H4 (cell line): ENCODE data around the gene RASA3. TPM values are rescaled to one million over a fixed set of nuclear protein-coding genes. Genes with fewer than 3 reads are reported as not detected.
"Not testable (repeated sequence)": the region's sequence is repeated elsewhere in the genome, so short reads cannot be mapped to it uniquely, and the experiment has no call there.

Experiments
- DNase-seq: peaks from one replicate; pipeline ENCODE4 v3.0.0-alpha.2; 2015; ENCODE audit warnings: low spot score
- total RNA-seq: library from RNA; depleted of rRNA; stranded (reverse); fragments of >200 nt; shearing (Covaris generic); gene quantifications from 2 replicates; pipeline ENCODE4 v1.2.3, GENCODE V29; 2014

Gene RASA3
- total RNA-seq, 1 experiment from 2014 or later, result 6.3 TPM

DNA sequence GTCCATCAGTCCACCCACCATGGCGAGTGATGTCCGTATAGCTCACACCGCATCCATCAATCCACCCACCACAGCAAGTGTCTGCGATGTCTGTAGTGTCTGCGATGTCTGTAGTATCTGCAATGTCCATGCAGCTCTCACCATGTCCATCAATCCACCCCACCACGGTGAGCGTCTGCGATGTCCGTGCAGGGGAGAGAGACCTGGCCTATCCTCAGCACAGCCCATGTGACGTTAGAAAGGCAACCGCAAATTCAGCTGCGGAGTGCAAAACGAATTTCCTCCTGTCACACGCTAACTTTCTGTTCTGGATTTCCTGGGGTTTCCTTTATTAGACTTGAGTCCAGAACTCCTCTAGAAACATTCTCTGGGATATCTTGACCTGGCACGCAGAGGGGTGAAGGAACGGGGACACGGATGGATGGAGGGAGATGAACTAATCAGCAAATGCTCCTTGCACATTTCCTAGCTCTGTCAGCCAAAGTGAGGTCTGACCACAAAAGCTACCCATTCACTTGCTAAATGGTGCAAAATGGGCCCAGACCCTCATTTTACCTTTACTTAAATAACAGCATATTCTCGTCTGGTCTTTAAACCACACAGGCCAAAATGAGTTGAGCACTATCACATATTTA is 18.3 kb downstream of the RASA3 start:
- DNase-seq, result no peak

DNA sequence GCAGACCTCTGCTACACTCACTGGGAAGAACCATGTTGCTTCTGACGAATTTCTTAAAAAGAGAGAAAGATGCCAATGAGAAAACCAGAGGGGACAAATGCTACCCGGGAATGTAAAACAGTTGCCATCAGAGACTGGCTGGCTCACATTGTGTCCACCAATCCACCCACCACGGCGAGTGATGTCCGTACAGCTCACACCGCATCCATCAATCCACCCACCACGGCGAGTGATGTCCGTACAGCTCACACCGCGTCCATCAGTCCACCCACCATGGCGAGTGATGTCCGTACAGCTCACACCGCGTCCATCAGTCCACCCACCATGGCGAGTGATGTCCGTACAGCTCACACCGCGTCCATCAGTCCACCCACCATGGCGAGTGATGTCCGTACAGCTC is 19.0 kb downstream of the RASA3 start:
- DNase-seq, result not testable (repeated sequence)

- DNase-seq, result no peak
Measured at GRCh38 chr13:114112826-114113322, 19.5 kb downstream of the RASA3 start.

DNA sequence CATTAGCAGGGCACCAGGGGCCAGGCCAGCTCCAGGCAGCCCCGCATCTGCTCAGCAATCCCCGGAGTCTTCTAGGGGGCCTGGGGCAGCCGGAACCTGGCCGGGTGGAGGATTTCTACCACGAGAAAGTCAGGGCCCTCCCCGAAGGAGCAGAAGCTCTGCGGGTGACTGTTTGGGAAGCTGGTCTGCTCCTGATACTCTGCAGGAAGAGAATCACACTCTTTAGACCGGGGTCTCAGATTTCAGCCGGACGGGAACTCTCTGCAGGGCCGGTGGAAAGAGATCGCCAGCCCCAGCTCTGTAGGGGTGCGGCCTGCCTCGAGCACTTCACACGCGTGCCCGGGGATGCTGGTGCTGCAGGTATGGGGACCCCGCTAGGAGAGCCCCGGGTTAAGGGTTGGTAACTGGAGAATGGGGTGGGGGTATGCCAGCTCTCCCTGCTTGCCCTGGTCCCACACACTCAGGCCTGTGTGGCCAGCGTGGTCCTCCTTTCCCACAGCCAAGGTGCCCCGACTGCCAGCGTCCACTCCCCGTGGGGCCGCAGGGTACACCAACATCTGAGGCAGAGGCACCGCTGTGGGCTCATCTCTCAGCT is 20.1 kb downstream of the RASA3 start:
- no peak for DNase-seq

DNA sequence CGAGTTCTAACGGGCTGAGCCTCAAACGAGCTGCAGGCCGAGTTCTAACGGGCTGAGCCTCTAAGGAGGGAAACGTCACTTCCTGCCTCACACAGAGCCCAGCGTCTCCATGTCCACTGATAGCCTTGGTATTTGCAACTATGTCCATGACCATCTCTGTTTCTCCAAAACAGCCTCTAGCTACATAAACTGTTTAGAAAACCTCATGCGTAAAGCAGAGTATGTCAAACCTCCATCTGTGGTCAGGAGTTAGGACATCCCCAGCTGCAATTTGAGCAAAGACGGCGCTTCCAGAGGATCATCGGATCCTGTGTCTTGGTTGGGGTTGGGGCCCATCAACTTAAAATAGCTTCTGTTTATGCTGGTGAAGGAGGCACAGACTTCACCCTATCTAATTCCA is 20.8 kb downstream of the RASA3 start:
- no peak for DNase-seq

- DNase-seq, result not testable (repeated sequence)
Measured at GRCh38 chr13:114110830-114111189, 21.6 kb downstream of the RASA3 start.

DNA sequence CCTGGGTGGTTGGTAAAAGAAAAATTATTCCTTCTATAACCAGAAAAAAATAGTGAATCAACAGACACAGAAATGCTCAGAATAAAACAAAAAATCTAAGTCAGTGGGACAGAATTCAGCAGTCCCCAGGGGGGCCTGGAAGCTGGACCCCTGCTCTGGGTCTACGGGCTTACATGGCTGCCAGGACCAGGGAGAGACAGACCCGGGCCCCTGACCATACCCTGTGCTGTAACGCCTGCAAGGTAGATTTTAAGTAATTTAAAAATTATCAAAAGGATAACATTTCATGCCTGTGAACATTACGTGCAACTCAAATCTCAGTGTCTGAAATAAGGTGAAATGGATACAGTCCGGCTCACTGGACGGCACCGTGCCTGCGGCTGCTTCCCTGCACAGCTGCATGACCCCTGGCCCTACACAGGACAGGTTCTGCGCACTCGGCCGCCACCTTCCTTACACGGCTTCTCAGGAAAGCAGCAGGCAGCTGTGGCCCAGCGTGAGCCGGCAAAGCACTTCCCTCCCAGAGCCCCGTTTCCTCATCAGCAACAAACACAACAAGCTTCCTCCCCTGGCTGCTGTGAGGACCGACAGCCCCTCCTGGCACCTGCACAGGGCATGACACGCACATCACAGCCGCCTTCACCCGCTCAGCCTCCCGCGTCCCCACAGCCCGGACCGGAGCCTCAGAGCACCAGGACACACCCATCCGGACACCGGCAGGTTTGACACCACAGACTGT is 22.2 kb downstream of the RASA3 start:
- DNase-seq, result no peak

- DNase-seq, result no peak
Measured at GRCh38 chr13:114109641-114110041, 22.8 kb downstream of the RASA3 start.

GRCh38 chr13:114108894-114109293 is 23.5 kb downstream of the RASA3 start:
- no peak for DNase-seq

DNA sequence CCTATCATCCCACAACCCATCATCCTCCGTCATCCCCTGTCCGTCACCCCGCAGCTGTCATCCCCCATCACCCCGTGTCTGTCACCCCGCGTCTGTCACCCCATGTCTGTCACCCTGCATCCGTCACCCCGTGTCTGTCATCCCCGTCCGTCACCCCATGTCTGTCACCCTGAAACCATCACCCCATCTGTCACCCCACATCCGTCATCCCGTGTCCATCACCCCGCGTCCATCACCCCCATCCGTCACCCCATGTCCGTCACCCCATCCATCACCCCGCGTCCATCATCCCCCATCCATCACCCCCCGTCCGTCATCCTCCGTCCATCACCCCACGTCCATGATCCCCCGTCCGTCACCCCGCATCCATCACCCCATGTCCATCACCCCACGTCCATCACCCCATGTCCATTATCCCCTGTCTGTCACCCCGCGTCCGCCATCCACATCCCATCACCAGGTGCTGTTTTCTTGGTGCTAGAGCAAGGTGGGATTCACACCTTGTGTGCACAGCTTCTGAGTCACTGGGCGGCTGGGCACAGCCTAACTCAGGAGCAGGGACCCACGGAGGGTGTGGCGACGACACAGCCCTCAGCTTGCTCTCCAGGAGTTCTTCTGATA is 24.2 kb downstream of the RASA3 start:
- no peak for DNase-seq

DNA sequence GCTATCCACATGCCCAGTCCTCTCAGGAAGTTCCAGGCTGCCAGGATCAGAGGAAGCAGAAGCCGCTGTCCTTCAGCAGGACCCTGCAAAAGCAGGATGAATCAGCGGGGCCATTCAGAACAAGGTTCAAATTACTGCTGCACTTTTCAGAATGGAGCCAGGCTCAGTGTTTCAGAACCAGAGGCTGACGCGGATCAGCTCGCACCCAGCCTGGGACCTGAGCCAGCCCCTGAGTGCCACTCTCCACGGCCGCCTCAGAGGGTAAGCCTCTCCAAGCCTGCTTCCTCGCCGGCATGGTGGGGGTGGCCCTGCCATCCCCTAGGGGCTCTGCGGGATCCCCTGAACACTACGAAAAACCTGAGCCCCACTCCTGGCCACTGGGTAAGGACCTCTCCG is 24.7 kb downstream of the RASA3 start:
- no peak for DNase-seq

GRCh38 chr13:114106991-114107685 is 25.3 kb downstream of the RASA3 start:
- no peak for DNase-seq

GRCh38 chr13:114106526-114106925 is 25.9 kb downstream of the RASA3 start:
- no peak for DNase-seq

DNA sequence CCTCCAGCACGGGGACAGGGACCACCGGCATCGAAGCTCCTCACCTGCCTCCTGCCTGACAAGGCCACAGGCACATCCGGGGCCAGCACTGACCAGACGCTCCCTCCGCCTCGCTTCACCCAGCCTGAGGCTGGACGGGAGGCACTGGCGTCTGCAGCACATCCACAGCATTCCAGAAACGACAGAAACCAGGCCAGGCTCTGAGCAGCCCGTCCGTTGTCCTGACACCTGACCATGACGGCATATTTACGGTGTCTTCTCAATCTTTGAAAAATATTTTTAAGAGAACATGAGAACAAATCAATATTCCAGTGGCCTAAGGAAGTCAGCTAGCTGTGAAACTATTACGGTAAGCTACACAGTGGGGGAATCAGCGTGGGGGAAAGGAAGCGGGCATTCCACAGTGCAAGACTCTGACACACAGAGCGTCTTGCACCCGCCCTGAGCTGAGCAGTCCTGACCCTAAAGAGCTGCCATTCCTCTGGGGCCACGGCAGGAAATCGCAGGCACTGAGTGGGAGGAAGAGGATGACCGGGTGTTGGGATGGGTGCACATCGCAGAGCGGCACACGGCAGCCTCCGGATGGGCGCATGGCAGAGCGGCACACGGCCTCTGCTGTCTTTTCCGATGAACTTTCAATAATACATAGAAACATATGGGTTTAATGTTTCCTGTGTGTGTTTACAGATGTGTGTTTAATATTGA is 26.8 kb downstream of the RASA3 start:
- no peak for DNase-seq

DNA sequence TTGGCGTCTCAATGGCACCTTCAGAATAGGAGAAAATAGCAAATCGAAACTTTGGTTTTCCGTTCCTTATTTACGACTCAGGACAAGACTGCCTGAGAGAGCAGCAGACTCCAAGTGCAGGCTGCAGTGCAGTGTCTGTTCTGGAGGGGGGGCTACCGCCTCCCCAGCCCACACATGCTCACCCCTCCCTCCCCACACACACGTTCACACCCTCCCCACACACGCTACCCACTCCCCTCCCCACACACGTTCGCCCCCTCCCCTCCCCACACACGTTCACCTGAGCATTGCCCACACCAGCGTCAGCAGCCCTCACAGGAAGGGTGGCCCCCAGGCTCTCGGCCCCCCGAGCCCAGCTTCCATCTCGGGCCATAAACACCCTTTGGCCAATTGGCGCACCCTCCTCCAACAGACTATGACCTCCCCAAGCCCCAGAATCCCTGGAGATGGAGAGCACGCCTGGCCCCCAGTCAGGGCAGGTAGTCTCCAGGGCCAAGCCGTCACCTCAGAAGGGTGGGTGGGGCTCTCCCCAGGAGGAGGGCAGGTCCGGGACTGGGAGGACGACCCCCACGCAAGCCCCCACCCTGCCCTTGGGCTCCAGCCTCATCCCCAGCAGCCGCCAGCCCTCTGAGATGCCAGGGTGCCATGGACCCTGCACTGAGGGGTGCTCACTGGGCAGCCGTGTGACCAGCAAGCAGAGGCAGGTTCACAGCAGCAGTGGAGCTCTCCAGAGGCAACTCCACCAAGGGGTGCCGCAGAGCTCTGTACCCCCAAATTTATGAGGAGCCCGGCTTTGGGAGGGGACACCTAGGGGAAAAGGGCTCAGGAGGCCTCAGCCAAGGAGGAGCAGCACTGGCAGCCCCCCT is 27.5 kb downstream of the RASA3 start:
- no peak for DNase-seq

DNA sequence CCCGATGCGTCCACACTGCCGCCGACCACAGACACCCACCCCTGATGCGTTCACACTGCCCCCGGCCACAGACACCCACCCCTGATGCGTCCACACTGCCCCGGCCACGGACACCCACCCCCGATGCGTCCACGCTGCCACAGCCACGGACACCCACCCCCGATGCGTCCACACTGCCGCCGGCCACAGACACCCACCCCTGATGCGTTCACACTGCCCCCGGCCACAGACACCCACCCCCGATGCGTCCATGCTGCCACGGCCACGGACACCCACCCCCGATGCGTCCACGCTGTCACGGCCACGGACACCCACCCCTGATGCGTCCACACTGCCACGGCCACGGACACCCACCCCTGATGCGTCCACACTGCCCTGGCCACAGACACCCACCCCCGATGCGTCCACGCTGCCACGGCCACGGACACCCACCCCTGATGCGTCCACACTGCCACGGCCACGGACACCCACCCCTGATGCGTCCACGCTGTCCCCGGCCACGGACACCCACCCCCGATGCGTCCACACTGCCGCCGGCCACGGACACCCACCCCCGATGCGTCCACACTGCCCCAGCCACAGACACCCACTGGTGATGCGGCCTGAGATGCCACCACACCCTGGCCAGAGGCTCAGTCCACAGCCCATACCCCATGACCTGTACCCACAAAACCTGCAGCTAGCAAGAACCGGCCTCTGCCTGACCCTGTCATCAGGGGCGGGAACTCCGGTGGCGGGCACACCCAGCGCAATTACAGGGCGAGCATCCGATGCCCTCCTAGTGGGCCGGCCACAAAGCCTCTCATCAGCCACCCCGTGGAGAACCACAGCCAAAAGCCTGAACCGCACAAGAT is 28.4 kb downstream of the RASA3 start:
- no peak for DNase-seq

GRCh38 chr13:114103289-114103621 is 29.2 kb downstream of the RASA3 start:
- DNase-seq, result not testable (repeated sequence)

DNA sequence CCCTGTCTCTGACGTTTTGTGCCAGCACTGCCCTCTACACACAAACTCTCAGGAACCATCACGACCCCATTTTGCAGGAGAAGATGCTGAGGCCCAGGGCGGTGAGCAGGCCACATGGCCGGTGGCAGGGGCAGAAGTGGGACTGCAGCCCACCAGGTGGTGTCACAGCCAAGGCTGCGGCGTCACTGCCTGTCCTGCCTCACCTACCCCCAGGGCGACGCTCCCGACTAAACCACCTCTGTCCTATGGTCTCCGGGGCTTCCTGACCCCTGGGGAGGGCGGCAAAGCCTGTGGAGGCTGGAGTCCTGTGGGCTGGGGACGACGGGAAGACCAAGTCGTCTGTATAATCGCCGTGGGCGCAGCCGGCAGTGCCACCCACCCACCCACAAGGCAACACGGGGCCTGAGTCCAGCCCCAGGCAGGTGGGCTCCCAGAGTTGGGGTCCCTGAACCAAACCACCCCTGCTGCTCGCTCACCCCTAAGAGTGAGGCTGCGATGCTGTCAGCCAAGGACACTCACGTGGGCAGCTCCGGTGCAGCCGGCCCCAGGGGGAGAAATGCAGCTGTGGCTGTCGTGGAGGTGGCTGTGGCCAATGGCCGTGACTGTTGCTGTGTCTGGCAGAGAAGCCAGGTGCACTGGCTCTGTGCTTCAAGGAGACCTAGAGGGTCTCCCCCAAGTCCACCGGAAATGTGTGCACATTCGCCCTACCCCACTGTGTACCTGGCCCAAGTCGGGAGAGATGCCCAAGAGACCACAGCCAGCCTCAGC is 29.7 kb downstream of the RASA3 start:
- DNase-seq, result no peak

GRCh38 chr13:114102131-114102520 is 30.3 kb downstream of the RASA3 start:
- DNase-seq, result no peak
